Cardiac fibroblast (primary cell): Measurements from ENCODE around the gene RASA3.

Experiments used
- DNase-seq, 2 donors: peaks; one replicate each; pipeline versions ENCODE4 v3.0.0 to v3.0.0-alpha.2; 2010; ENCODE audit warnings: low read depth in 2 of 2
- H3K4me3 ChIP-seq, 2 donors: replicated peaks in 1 of 2; 1 replicate in 1 of 2; 2 replicates in 1 of 2; pipeline ENCODE4 v1.5.1; 2011; ENCODE audit warnings: low read depth in 2 of 2, low read length in 2 of 2, mild to moderate bottlenecking in 2 of 2, moderate library complexity in 1 of 2
- TF ChIP-seq, protein P1 (sequence below): IDR thresholded peaks from one replicate; pipeline ENCODE4 v1.5.1; 2011; ENCODE audit warnings: low read depth, mild to moderate bottlenecking, low read length, inconsistent platforms

The RASA3 gene

DNA sequence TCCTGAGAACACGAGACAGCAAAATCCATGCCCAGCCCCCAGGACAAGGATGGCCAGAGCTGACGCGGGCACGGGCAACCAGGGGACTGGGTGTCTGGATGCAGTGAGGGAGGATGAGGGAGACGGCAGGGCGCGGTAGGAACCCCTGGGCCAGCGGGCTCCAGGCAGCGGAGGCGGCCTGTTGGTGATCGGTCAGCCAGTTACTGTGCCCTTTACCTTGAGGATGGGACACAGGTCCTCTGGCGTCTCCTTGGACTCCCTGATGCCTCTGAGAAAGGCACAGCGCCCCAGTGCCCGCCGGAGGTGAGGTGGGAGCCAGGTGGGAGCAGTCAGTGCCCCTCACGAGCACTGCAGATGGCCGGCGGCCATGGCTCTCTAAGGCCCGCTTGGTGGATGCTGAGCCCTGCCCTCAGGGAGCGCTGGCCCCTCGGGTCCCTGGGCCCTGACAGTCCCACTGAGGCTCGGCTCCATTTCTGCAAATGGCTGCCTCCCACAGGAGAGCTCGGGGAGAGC, 189.8 kb downstream of the RASA3 start:
- H3K4me3 ChIP-seq: no peak overlapping the region
- no peak for DNase-seq
- TF ChIP-seq, protein P1, sequence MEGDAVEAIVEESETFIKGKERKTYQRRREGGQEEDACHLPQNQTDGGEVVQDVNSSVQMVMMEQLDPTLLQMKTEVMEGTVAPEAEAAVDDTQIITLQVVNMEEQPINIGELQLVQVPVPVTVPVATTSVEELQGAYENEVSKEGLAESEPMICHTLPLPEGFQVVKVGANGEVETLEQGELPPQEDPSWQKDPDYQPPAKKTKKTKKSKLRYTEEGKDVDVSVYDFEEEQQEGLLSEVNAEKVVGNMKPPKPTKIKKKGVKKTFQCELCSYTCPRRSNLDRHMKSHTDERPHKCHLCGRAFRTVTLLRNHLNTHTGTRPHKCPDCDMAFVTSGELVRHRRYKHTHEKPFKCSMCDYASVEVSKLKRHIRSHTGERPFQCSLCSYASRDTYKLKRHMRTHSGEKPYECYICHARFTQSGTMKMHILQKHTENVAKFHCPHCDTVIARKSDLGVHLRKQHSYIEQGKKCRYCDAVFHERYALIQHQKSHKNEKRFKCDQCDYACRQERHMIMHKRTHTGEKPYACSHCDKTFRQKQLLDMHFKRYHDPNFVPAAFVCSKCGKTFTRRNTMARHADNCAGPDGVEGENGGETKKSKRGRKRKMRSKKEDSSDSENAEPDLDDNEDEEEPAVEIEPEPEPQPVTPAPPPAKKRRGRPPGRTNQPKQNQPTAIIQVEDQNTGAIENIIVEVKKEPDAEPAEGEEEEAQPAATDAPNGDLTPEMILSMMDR: no peak

GRCh38 chr13:113941571-113942191, 190.7 kb downstream of the RASA3 start:
- no peak overlapping the region for H3K4me3 ChIP-seq
- TF ChIP-seq, protein P1: no peak
- DNase-seq: peak in 1 of 2 donors; percentile 16

- TF ChIP-seq, protein P1: no peak
- no peak for DNase-seq
- H3K4me3 ChIP-seq: no peak overlapping the region
These were observed 192.5 kb downstream of the RASA3 start for GRCh38 chr13:113939944-113940297.

DNA sequence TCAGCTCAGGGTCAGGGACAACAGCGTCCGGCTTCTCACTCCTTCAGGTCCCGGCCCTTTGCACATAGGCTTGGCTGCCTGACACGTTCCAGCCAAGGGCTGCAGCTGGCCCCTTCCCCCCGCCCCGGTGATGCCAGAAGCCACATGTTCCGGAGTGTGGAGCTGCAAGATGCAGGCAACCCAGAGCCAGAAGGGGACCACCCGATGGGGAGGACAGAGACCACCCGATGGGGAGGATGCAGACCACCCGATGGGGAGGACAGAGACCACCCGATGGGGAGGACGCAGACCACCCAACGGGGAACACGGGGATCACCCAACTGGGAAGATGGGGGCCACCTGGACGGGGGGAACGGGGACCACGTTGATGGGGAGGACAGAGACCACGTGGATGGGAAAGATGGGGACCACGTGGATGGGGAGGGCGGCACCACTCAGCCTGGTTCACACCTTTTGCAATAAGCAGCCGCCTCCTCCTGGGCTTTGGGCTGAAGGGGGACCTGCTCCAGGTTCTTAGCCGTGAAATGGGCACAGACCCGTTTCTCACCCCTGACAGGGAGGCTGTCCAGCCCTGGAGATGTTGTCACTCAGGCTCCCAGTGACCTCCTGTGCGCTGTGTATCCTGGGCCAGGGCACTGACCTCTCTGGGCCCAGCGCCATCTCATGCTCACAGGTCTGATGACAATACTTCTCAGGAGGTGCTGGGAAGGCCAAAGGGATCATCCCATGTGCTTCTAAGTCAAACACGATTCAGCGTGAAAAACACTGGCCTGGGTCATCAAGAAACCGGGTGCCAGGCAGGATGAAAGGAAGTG, 193.1 kb downstream of the RASA3 start:
- no peak overlapping the region for H3K4me3 ChIP-seq
- DNase-seq: no peak
- TF ChIP-seq, protein P1: no peak

DNA sequence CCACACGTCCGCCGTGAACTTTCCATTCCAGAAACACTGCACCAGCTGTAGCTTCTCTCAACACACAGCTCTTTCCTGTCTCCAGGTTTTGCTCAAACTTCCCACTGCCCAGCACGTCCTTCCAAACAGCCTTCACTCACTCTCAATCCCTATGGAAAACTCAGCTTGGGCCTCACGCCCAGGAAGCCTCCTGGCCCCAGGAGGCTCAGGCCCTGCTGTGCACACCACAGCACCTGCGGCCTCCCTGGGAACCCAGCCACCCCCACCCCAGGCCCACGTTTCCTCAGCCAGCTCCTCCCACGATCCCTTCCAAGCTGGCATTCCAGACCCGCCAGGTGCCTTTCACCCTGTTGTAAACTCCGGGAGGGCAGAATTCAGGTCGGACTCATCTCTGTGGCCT, 193.7 kb downstream of the RASA3 start:
- TF ChIP-seq, protein P1: no peak
- H3K4me3 ChIP-seq: no peak overlapping the region
- DNase-seq: peak; percentile 8 to 40

- peak in 1 of 2 donors; percentile 9 for DNase-seq
- TF ChIP-seq, protein P1: no peak
- no peak overlapping the region for H3K4me3 ChIP-seq
These were observed 194.2 kb downstream of the RASA3 start for GRCh38 chr13:113938246-113938645.
